Measurements from ENCODE around the gene AQP7. TPM values are rescaled to one million over a fixed set of nuclear protein-coding genes. Genes with fewer than 3 reads are reported as not detected.

The AQP7 gene
- total and polyA plus RNA-seq, 9 of the 15 experiments (the other 6 are each of a cell fraction or from before 2014, with no cell fraction given): 0.04 to 0.53 (median 0.07) TPM; not detected in 4

DNA sequence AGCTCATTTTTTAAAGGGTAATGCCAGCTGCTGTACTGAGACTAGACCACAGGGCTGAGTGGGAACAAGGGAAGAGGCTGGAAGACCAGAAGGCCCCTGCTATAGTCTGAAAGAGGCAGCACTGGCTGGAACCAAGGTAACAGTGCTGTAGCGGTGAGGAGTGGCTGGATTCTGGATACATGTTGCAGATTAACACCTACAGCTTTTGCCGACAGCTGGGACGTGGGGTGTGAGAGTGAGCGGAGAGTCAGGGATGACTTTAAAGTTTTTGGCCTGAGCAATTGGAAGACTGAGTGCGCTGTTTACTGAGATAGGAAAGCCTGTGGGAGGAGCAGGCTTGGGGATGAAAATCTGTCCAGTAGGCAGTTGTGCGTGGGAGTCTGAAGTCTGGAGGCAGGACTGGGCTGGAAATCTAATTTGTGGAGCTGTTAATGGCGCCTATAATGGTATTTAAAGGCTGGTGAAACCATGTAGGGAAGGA is 26.5 kb downstream of the AQP7 start (continued):
- TF ChIP-seq, protein P1, sequence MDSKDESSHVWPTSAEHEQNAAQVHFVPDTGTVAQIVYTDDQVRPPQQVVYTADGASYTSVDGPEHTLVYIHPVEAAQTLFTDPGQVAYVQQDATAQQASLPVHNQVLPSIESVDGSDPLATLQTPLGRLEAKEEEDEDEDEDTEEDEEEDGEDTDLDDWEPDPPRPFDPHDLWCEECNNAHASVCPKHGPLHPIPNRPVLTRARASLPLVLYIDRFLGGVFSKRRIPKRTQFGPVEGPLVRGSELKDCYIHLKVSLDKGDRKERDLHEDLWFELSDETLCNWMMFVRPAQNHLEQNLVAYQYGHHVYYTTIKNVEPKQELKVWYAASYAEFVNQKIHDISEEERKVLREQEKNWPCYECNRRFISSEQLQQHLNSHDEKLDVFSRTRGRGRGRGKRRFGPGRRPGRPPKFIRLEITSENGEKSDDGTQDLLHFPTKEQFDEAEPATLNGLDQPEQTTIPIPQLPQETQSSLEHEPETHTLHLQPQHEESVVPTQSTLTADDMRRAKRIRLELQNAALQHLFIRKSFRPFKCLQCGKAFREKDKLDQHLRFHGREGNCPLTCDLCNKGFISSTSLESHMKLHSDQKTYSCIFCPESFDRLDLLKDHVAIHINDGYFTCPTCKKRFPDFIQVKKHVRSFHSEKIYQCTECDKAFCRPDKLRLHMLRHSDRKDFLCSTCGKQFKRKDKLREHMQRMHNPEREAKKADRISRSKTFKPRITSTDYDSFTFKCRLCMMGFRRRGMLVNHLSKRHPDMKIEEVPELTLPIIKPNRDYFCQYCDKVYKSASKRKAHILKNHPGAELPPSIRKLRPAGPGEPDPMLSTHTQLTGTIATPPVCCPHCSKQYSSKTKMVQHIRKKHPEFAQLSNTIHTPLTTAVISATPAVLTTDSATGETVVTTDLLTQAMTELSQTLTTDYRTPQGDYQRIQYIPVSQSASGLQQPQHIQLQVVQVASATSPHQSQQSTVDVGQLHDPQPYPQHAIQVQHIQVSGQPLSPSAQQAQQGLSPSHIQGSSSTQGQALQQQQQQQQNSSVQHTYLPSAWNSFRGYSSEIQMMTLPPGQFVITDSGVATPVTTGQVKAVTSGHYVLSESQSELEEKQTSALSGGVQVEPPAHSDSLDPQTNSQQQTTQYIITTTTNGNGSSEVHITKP (IDR thresholded peaks at IDR 0.05; ENCODE audit: partially characterized antibody): peak; percentile 4
- TF ChIP-seq, protein P2, sequence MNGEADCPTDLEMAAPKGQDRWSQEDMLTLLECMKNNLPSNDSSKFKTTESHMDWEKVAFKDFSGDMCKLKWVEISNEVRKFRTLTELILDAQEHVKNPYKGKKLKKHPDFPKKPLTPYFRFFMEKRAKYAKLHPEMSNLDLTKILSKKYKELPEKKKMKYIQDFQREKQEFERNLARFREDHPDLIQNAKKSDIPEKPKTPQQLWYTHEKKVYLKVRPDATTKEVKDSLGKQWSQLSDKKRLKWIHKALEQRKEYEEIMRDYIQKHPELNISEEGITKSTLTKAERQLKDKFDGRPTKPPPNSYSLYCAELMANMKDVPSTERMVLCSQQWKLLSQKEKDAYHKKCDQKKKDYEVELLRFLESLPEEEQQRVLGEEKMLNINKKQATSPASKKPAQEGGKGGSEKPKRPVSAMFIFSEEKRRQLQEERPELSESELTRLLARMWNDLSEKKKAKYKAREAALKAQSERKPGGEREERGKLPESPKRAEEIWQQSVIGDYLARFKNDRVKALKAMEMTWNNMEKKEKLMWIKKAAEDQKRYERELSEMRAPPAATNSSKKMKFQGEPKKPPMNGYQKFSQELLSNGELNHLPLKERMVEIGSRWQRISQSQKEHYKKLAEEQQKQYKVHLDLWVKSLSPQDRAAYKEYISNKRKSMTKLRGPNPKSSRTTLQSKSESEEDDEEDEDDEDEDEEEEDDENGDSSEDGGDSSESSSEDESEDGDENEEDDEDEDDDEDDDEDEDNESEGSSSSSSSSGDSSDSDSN (IDR thresholded peaks at IDR 0.05; ENCODE audit: borderline replicate concordance in 1 of 2, low read depth in 2 of 2, low read length in 2 of 2): peak in 1 of 2 experiments; percentile 67; a peak in 1 of 4 replicates
- TF ChIP-seq FOXK2 (conservative IDR thresholded peaks at IDR 0.05 in 1 of 2, IDR thresholded peaks at IDR 0.05 in 1 of 2; ENCODE audit: low read depth in 2 of 2) (peak; percentile 67 to 70; a peak in 3 of 4 replicates), ARID1B (IDR thresholded peaks at IDR 0.05) (peak; percentile 79), ZNF584 (CRISPR knock-in tag; IDR thresholded peaks at IDR 0.05; ENCODE audit: low read depth) (no peak), YY1 (IDR thresholded peaks at IDR 0.05; ENCODE audit: borderline replicate concordance in 1 of 3, control insufficient read depth in 1 of 3, extremely low read depth in 1 of 3, insufficient read depth in 3 of 3, insufficient read length in 1 of 3, insufficient replicate concordance in 2 of 3, low read depth in 1 of 3, low read length in 2 of 3) (peak in 1 of 3 experiments; percentile 10), HDAC1 (IDR thresholded peaks at IDR 0.05) (peak in 1 of 2 experiments; percentile 72; a peak in 2 of 4 replicates), CCNT2 (IDR thresholded peaks at IDR 0.05; ENCODE audit: borderline replicate concordance, extremely low read depth, insufficient read length, low read depth, low read length) (no peak), CBFA2T3 (IDR thresholded peaks at IDR 0.05) (peak; percentile 89), TCF7L2 (IDR thresholded peaks at IDR 0.05; ENCODE audit: low read depth, low read length) (no peak), TCF3 (CRISPR knock-in tag; IDR thresholded peaks at IDR 0.05) (peak; percentile 65), TAL1 (IDR thresholded peaks at IDR 0.05) (peak; percentile 66), BHLHE40 (IDR thresholded peaks at IDR 0.05; ENCODE audit: low read length) (no peak), TCFL5 (CRISPR knock-in tag; conservative IDR thresholded peaks at IDR 0.05) (no peak), MAFG (tag; conservative IDR thresholded peaks at IDR 0.05) (peak; percentile 43; the same call in 1 of the 2 replicates), CBX5 (IDR thresholded peaks at IDR 0.05; ENCODE audit: borderline replicate concordance, low read depth) (no peak), SIRT6 (IDR thresholded peaks at IDR 0.05; ENCODE audit: low read depth, low read length) (no peak)
- TF ChIP-seq, protein P3, sequence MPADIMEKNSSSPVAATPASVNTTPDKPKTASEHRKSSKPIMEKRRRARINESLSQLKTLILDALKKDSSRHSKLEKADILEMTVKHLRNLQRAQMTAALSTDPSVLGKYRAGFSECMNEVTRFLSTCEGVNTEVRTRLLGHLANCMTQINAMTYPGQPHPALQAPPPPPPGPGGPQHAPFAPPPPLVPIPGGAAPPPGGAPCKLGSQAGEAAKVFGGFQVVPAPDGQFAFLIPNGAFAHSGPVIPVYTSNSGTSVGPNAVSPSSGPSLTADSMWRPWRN (IDR thresholded peaks at IDR 0.05; ENCODE audit: low read depth): no peak
- TF ChIP-seq, protein P4, sequence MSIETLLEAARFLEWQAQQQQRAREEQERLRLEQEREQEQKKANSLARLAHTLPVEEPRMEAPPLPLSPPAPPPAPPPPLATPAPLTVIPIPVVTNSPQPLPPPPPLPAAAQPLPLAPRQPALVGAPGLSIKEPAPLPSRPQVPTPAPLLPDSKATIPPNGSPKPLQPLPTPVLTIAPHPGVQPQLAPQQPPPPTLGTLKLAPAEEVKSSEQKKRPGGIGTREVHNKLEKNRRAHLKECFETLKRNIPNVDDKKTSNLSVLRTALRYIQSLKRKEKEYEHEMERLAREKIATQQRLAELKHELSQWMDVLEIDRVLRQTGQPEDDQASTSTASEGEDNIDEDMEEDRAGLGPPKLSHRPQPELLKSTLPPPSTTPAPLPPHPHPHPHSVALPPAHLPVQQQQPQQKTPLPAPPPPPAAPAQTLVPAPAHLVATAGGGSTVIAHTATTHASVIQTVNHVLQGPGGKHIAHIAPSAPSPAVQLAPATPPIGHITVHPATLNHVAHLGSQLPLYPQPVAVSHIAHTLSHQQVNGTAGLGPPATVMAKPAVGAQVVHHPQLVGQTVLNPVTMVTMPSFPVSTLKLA (conservative IDR thresholded peaks at IDR 0.05): 0 out of 4 replicates have a peak, but pooled peaks of 1 of the 2 experiments have one; percentile 4
